GM12891 (cell line): Measurements from ENCODE around the gene PTPN22.

Experiments
- POLR2A ChIP-seq: IDR thresholded peaks from 2 replicates; pipeline ENCODE4 v1.6.1; 2011; ENCODE audit warnings: low read depth, low read length, control low read depth
- POLR2AphosphoS5 ChIP-seq: IDR thresholded peaks from 2 replicates; pipeline ENCODE4 v1.6.1; 2011; ENCODE audit warnings: low read depth, low read length, control low read depth
- TAF1 ChIP-seq: IDR thresholded peaks from 2 replicates; pipeline ENCODE4 v1.6.1; 2011; ENCODE audit warnings: low read depth, low read length, control low read depth

DNA sequence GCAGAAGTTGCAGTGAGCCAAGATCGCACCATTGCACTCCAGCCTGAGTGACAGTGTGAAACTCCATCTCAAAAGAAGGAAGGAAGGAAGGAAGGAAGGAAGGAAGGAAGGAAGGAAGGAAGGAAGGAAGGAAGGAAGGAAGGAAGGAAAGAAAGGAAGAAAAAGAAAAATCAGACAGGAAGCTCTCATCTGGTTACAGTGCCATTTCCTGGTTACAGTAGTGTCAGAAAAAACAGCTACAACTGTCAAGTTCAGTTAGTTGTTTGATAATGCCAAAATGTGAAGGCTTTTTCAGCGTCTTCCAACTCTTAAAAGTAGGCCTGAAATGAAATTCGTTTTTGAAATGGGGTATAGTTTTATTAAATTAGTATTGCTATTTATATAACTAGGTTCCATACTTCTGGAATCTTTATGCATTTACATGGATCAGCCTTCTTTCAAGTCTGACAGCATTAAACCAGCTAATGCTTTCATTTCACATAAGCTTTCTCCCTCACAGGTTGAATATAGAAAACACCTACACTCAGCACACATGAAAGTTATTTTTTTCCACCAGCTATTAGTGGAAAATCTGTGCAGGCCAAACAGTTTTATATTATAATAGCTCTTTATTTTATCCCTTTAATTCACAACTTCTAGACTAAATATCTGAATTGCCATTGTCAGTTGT is 21.2 kb downstream of the PTPN22 start:
- no peak for TF ChIP-seq POLR2A
- TF ChIP-seq TAF1: no peak
- TF ChIP-seq POLR2AphosphoS5: no peak
